ENCODE data around the gene EPO.
"Not testable (repeated sequence)": the region's sequence is repeated elsewhere in the genome, so short reads cannot be mapped to it uniquely, and the experiment has no call there.

DNA sequence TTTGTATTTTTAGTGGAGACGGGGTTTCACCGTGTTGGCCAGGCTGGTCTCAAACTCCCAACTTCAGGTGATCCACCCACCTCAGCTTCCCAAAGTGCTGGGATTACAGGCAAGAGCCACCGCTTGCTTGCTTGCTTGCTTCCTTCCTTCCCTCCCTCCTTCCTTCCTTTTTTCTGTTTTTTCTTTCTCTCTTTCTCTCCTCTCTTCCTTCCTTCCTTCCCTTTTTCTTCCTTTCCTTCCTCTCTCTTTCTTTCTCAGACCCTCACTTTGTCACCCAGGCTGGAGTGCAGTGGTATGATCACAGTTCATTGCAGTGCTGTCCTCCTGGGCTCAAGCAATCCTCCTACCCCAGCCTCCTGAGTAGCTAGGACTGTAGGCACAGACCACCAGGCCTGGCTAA is 19.2 kb upstream of the EPO start:
- not testable (repeated sequence) for TF ChIP-seq POLR2A, EP300 (IDR thresholded peaks at IDR 0.05)
- TF ChIP-seq, protein P1, sequence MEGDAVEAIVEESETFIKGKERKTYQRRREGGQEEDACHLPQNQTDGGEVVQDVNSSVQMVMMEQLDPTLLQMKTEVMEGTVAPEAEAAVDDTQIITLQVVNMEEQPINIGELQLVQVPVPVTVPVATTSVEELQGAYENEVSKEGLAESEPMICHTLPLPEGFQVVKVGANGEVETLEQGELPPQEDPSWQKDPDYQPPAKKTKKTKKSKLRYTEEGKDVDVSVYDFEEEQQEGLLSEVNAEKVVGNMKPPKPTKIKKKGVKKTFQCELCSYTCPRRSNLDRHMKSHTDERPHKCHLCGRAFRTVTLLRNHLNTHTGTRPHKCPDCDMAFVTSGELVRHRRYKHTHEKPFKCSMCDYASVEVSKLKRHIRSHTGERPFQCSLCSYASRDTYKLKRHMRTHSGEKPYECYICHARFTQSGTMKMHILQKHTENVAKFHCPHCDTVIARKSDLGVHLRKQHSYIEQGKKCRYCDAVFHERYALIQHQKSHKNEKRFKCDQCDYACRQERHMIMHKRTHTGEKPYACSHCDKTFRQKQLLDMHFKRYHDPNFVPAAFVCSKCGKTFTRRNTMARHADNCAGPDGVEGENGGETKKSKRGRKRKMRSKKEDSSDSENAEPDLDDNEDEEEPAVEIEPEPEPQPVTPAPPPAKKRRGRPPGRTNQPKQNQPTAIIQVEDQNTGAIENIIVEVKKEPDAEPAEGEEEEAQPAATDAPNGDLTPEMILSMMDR (IDR thresholded peaks at IDR 0.05) = not testable (repeated sequence)
